ENCODE measurements around the gene MYH14.

The MYH14 gene

GRCh38 chr19:50249636-50250035 is 46.2 kb downstream of the MYH14 start:
- H3K79me2 ChIP-seq (ENCODE audit: control insufficient read depth, low read length), result no peaks in the 10 kb centered on the region
- no peak overlapping the region for H3K4me2 ChIP-seq (ENCODE audit: low read length)
- no peaks in the 10 kb centered on the region for H3K4me1 ChIP-seq (ENCODE audit: control insufficient read depth, low read length)
- no peak for TF ChIP-seq EZH2phosphoT487 (IDR thresholded peaks at IDR 0.05; ENCODE audit: borderline replicate concordance, low read length)
- TF ChIP-seq CTCF (IDR thresholded peaks at IDR 0.05; ENCODE audit: low read depth, low read length, poor library complexity, severe bottlenecking), result no peak
- H4K20me1 ChIP-seq (ENCODE audit: control insufficient read depth, insufficient read depth, low read depth, low read length), result no peaks in the 10 kb centered on the region
- H3K4me3 ChIP-seq (ENCODE audit: low read length), result no peak overlapping the region
- no peaks in the 10 kb centered on the region for H3K27me3 ChIP-seq (ENCODE audit: control insufficient read depth, low read length)
- H3F3A ChIP-seq (ENCODE audit: control insufficient read depth, insufficient read depth), result no peaks in the 10 kb centered on the region
- H3K27ac ChIP-seq (ENCODE audit: low read depth, low read length), result no peak overlapping the region
- H3K9me2 ChIP-seq (replicated peaks; ENCODE audit: control insufficient read depth, low read length), result no peaks in the 10 kb centered on the region
- H3K36me3 ChIP-seq (ENCODE audit: control insufficient read depth, low read length), result no peaks in the 10 kb centered on the region
- peaks cover 7% of the 10 kb centered on the region for H3K9me3 ChIP-seq (ENCODE audit: control insufficient read depth, insufficient read depth, low read length)

- Histone ChIP-seq H3K79me2 (ENCODE audit: control insufficient read depth, low read length) (no peaks in the 10 kb centered on the region), H3K36me3 (ENCODE audit: control insufficient read depth, low read length) (no peaks in the 10 kb centered on the region), H3K27me3 (ENCODE audit: control insufficient read depth, low read length) (no peaks in the 10 kb centered on the region), H3K27ac (ENCODE audit: low read depth, low read length) (no peak overlapping the region), H4K20me1 (ENCODE audit: control insufficient read depth, insufficient read depth, low read depth, low read length) (no peaks in the 10 kb centered on the region), H3K9me3 (ENCODE audit: control insufficient read depth, insufficient read depth, low read length) (peaks cover 7% of the 10 kb centered on the region), H3K4me3 (ENCODE audit: low read length) (no peak overlapping the region), H3F3A (ENCODE audit: control insufficient read depth, insufficient read depth) (no peaks in the 10 kb centered on the region), H3K4me1 (ENCODE audit: control insufficient read depth, low read length) (no peaks in the 10 kb centered on the region), H3K9me2 (replicated peaks; ENCODE audit: control insufficient read depth, low read length) (no peaks in the 10 kb centered on the region), H3K4me2 (ENCODE audit: low read length) (no peak overlapping the region)
- TF ChIP-seq EZH2phosphoT487 (IDR thresholded peaks at IDR 0.05; ENCODE audit: borderline replicate concordance, low read length) (no peak), CTCF (IDR thresholded peaks at IDR 0.05; ENCODE audit: low read depth, low read length, poor library complexity, severe bottlenecking) (no peak)
These were observed 47.2 kb downstream of the MYH14 start for GRCh38 chr19:50250450-50251136.

DNA sequence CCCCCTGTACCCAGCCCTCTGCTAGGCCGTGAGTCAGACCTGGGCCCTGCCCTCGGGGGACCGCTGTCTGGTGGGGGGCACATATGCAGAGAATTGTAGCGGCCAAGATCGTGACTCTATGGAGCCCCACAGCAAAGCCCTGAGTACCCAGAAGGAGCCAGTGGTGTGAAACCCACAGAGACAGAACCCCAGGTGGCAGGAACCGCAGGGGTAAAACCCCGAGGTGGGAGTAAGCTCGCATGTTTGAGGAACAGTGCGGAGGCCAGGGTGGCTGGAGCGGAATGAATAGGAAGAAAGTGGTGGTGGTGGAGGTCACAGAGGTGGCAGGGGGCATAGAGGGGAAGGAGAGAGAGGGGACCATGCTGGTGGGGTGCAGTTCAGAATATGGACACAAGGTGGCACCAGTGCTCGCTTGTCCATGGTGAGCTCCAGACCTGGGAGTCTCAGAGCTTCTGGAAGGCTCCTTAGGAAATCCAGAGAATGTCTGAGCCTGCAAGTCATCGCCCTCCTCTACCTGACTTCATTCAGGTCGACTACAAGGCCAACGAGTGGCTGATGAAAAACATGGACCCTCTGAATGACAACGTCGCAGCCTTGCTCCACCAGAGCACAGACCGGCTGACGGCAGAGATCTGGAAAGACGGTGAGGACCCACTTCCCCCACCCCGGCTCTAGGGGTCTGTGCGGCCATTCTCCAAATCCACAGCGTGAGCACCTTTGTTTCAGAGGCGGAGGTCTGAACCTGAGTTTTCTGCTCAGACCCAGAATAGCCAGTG is 48.9 kb downstream of the MYH14 start:
- Histone ChIP-seq H3K79me2 (ENCODE audit: control insufficient read depth, low read length) (no peaks in the 10 kb centered on the region), H3K4me1 (ENCODE audit: control insufficient read depth, low read length) (no peaks in the 10 kb centered on the region), H4K20me1 (ENCODE audit: control insufficient read depth, insufficient read depth, low read depth, low read length) (no peaks in the 10 kb centered on the region), H3K27ac (ENCODE audit: low read depth, low read length) (no peak overlapping the region), H3K4me2 (ENCODE audit: low read length) (no peak overlapping the region), H3K9me2 (replicated peaks; ENCODE audit: control insufficient read depth, low read length) (no peaks in the 10 kb centered on the region), H3K4me3 (ENCODE audit: low read length) (no peak overlapping the region), H3F3A (ENCODE audit: control insufficient read depth, insufficient read depth) (no peaks in the 10 kb centered on the region), H3K27me3 (ENCODE audit: control insufficient read depth, low read length) (no peaks in the 10 kb centered on the region), H3K36me3 (ENCODE audit: control insufficient read depth, low read length) (no peaks in the 10 kb centered on the region), H3K9me3 (ENCODE audit: control insufficient read depth, insufficient read depth, low read length) (peaks cover 7% of the 10 kb centered on the region)
- TF ChIP-seq CTCF (IDR thresholded peaks at IDR 0.05; ENCODE audit: low read depth, low read length, poor library complexity, severe bottlenecking), result peak; percentile 87
- no peak for TF ChIP-seq EZH2phosphoT487 (IDR thresholded peaks at IDR 0.05; ENCODE audit: borderline replicate concordance, low read length)

Measured in DOHH2 (cell line).